ENCODE data around the gene NEMP1.

GRCh38 chr12:57109207-57110103 is 30.9 kb upstream of the NEMP1 start:
- TF ChIP-seq, protein P1, sequence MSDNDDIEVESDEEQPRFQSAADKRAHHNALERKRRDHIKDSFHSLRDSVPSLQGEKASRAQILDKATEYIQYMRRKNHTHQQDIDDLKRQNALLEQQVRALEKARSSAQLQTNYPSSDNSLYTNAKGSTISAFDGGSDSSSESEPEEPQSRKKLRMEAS (IDR thresholded peaks at IDR 0.05), result no peak
- TF ChIP-seq YY1 (IDR thresholded peaks at IDR 0.05; ENCODE audit: low read depth) (no peak), EP300 (IDR thresholded peaks at IDR 0.05; ENCODE audit: borderline replicate concordance) (no peak)
- TF ChIP-seq, protein P2, sequence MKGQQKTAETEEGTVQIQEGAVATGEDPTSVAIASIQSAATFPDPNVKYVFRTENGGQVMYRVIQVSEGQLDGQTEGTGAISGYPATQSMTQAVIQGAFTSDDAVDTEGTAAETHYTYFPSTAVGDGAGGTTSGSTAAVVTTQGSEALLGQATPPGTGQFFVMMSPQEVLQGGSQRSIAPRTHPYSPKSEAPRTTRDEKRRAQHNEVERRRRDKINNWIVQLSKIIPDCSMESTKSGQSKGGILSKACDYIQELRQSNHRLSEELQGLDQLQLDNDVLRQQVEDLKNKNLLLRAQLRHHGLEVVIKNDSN (IDR thresholded peaks at IDR 0.05), result no peak

Measured in Ishikawa (cell line).